SJCRH30 (cell line): ENCODE results near the gene AMH. TPM values are rescaled to one million over a fixed set of nuclear protein-coding genes. Genes with fewer than 3 reads are reported as not detected.

Experiments used
- DNase-seq, 2 experiments: peaks; one replicate each; pipeline ENCODE4 v3.0.0-alpha.2; 2015 to 2020
- H3K27ac ChIP-seq: fragments of 250-450 bp; sonication (Bioruptor Pico); 2 replicates; pipeline ENCODE4 v1.5.1; 2020; ENCODE audit warnings: mild to moderate bottlenecking, moderate library complexity
- H3K27me3 ChIP-seq: fragments of 250-450 bp; sonication (Bioruptor Pico); 2 replicates; pipeline ENCODE4 v1.5.1; 2020; ENCODE audit warnings: mild to moderate bottlenecking, moderate library complexity
- H3K36me3 ChIP-seq: fragments of 250-450 bp; sonication (Bioruptor Pico); 2 replicates; pipeline ENCODE4 v1.5.1; 2020; ENCODE audit warnings: mild to moderate bottlenecking, moderate library complexity
- H3K4me1 ChIP-seq: fragments of 250-450 bp; sonication (Bioruptor Pico); 2 replicates; pipeline ENCODE4 v1.5.1; 2020; ENCODE audit warnings: mild to moderate bottlenecking, moderate library complexity
- H3K4me3 ChIP-seq: fragments of 250-450 bp; sonication (Bioruptor Pico); 2 replicates; pipeline ENCODE4 v1.5.1; 2020; ENCODE audit warnings: mild to moderate bottlenecking, moderate library complexity
- H3K9me3 ChIP-seq: fragments of 250-450 bp; sonication (Bioruptor Pico); replicated peaks from 2 replicates; pipeline ENCODE4 v1.5.1; 2020; ENCODE audit warnings: mild to moderate bottlenecking, moderate library complexity
- total RNA-seq: library from RNA; depleted of rRNA; stranded (reverse); fragments of >200 nt; shearing (Covaris generic); gene quantifications from 2 replicates; pipeline ENCODE4 v1.2.3, GENCODE V29; 2014

The AMH gene
- total RNA-seq, 1 experiment from 2014 or later, result 11.5 TPM

- H3K4me1 ChIP-seq, result peaks cover 14% of the 10 kb centered on the region
- H3K4me3 ChIP-seq, result peak within 1 kb of the TSS; percentile 82
- H3K27me3 ChIP-seq, result no peaks in the 10 kb centered on the region
- peaks cover 21% of the 10 kb centered on the region; the same call in 1 of the 2 replicates for H3K36me3 ChIP-seq
- peak within 1 kb of the TSS; percentile 91 for H3K27ac ChIP-seq
- H3K9me3 ChIP-seq, result no peaks in the 10 kb centered on the region
- DNase-seq, result peak; percentile 98
Measured at GRCh38 chr19:2236314-2237050, 12.6 kb upstream of the AMH start, which contains the start of the genes PLEKHJ1 and SF3A2. Gene PLEKHJ1, minus strand, starts transcription at chr19:2236329. Its CDS starts 81 bp downstream, at chr19:2236248. Gene SF3A2, plus strand, starts transcription at chr19:2236824. Its CDS starts 6,595 bp downstream, at chr19:2243419.

GRCh38 chr19:2237051-2237868 is 11.9 kb upstream of the AMH start:
- H3K4me1 ChIP-seq, result peaks cover 14% of the 10 kb centered on the region
- H3K4me3 ChIP-seq, result peak overlapping the region; percentile 82
- peak overlapping the region; percentile 91 for H3K27ac ChIP-seq
- no peaks in the 10 kb centered on the region for H3K27me3 ChIP-seq
- no peaks in the 10 kb centered on the region for H3K9me3 ChIP-seq
- H3K36me3 ChIP-seq, result peaks cover 21% of the 10 kb centered on the region; the same call in 1 of the 2 replicates
- DNase-seq, result no peak

GRCh38 chr19:2237869-2238153 is 11.3 kb upstream of the AMH start:
- H3K9me3 ChIP-seq, result no peaks in the 10 kb centered on the region
- H3K4me1 ChIP-seq, result peaks cover 14% of the 10 kb centered on the region
- DNase-seq, result no peak
- no peaks in the 10 kb centered on the region for H3K27me3 ChIP-seq
- peaks cover 24% of the 10 kb centered on the region; the same call in 1 of the 2 replicates for H3K36me3 ChIP-seq
- peak overlapping the region; percentile 82 for H3K4me3 ChIP-seq
- H3K27ac ChIP-seq, result no peak overlapping the region

- Histone ChIP-seq H3K36me3 (peaks cover 31% of the 10 kb centered on the region), H3K4me1 (peaks cover 14% of the 10 kb centered on the region), H3K27ac (no peak overlapping the region), H3K9me3 (no peaks in the 10 kb centered on the region), H3K27me3 (no peaks in the 10 kb centered on the region), H3K4me3 (no peak overlapping the region)
- no peak for DNase-seq
Measured at GRCh38 chr19:2239173-2239572, 9.9 kb upstream of the AMH start.

GRCh38 chr19:2239771-2240770 is 9.1 kb upstream of the AMH start:
- Histone ChIP-seq H3K4me1 (peaks cover 14% of the 10 kb centered on the region), H3K27ac (no peak overlapping the region), H3K27me3 (no peaks in the 10 kb centered on the region), H3K9me3 (no peaks in the 10 kb centered on the region), H3K4me3 (no peak overlapping the region), H3K36me3 (peaks cover 39% of the 10 kb centered on the region)
- no peak for DNase-seq

GRCh38 chr19:2240881-2241760 is 8.0 kb upstream of the AMH start:
- Histone ChIP-seq H3K4me3 (no peak overlapping the region), H3K36me3 (peaks cover 49% of the 10 kb centered on the region), H3K27ac (no peak overlapping the region), H3K27me3 (no peaks in the 10 kb centered on the region), H3K4me1 (peaks cover 14% of the 10 kb centered on the region), H3K9me3 (no peaks in the 10 kb centered on the region)
- DNase-seq, result no peak

GRCh38 chr19:2242092-2242537 is 7.0 kb upstream of the AMH start:
- H3K9me3 ChIP-seq, result no peaks in the 10 kb centered on the region
- no peak for DNase-seq
- no peak overlapping the region for H3K4me3 ChIP-seq
- peaks cover 57% of the 10 kb centered on the region for H3K36me3 ChIP-seq
- H3K27me3 ChIP-seq, result no peaks in the 10 kb centered on the region
- peaks cover 14% of the 10 kb centered on the region for H3K4me1 ChIP-seq
- H3K27ac ChIP-seq, result no peak overlapping the region

- no peak overlapping the region for H3K27ac ChIP-seq
- H3K36me3 ChIP-seq, result peaks cover 59% of the 10 kb centered on the region
- H3K9me3 ChIP-seq, result no peaks in the 10 kb centered on the region
- no peak for DNase-seq
- no peak overlapping the region for H3K4me3 ChIP-seq
- H3K4me1 ChIP-seq, result peaks cover 9% of the 10 kb centered on the region; the same call in 1 of the 2 replicates
- H3K27me3 ChIP-seq, result no peaks in the 10 kb centered on the region
Measured at GRCh38 chr19:2242816-2243215, 6.3 kb upstream of the AMH start.

- no peaks in the 10 kb centered on the region for H3K27me3 ChIP-seq
- H3K4me3 ChIP-seq, result no peak overlapping the region
- DNase-seq, result peak; percentile 44 to 48
- H3K27ac ChIP-seq, result no peak overlapping the region
- H3K4me1 ChIP-seq, result peaks cover 5% of the 10 kb centered on the region; the same call in 1 of the 2 replicates
- H3K36me3 ChIP-seq, result peaks cover 54% of the 10 kb centered on the region
- H3K9me3 ChIP-seq, result no peaks in the 10 kb centered on the region
Measured at GRCh38 chr19:2243274-2244124, 5.6 kb upstream of the AMH start.

- no peaks in the 10 kb centered on the region for H3K27me3 ChIP-seq
Measured at GRCh38 chr19:2244125-2244411, 5.1 kb upstream of the AMH start.

GRCh38 chr19:2244486-2244885 is 4.6 kb upstream of the AMH start:
- H3K9me3 ChIP-seq, result no peaks in the 10 kb centered on the region
- H3K27me3 ChIP-seq, result no peaks in the 10 kb centered on the region
- no peak for DNase-seq
- peaks cover 59% of the 10 kb centered on the region for H3K36me3 ChIP-seq
- H3K27ac ChIP-seq, result no peak overlapping the region
- H3K4me1 ChIP-seq, result no peaks in the 10 kb centered on the region
- no peak overlapping the region for H3K4me3 ChIP-seq

More at GRCh38 chr19:2244125-2244411, 5.1 kb upstream of the AMH start:
- no peaks in the 10 kb centered on the region for H3K4me1 ChIP-seq
- H3K9me3 ChIP-seq, result no peaks in the 10 kb centered on the region
- H3K4me3 ChIP-seq, result no peak overlapping the region
- H3K27ac ChIP-seq, result no peak overlapping the region
- H3K36me3 ChIP-seq, result peaks cover 55% of the 10 kb centered on the region
- DNase-seq, result no peak

- no peak overlapping the region for H3K27ac ChIP-seq
- no peaks in the 10 kb centered on the region for H3K27me3 ChIP-seq
- peaks cover 65% of the 10 kb centered on the region for H3K36me3 ChIP-seq
- no peak overlapping the region for H3K4me3 ChIP-seq
- H3K4me1 ChIP-seq, result no peaks in the 10 kb centered on the region
- no peak for DNase-seq
- H3K9me3 ChIP-seq, result no peaks in the 10 kb centered on the region
Measured at GRCh38 chr19:2245273-2245672, 3.9 kb upstream of the AMH start.

- Histone ChIP-seq H3K27me3 (no peaks in the 10 kb centered on the region), H3K4me1 (no peaks in the 10 kb centered on the region), H3K36me3 (peaks cover 68% of the 10 kb centered on the region), H3K9me3 (no peaks in the 10 kb centered on the region), H3K4me3 (no peak overlapping the region), H3K27ac (no peak overlapping the region)
- no peak for DNase-seq
Measured at GRCh38 chr19:2246014-2246620, 3.0 kb upstream of the AMH start.
